NCI-H446 treated with DMSO at 0.1 percent for 48 hours (cell line): Measurements from ENCODE around the gene CCDC85A.

Source experiments
- DNase-seq: peaks from one replicate; lab custom pipeline; 2025; lab: John Stamatoyannopoulos, UW

Gene CCDC85A

GRCh38 chr2:56240210-56240609, 56.4 kb downstream of the CCDC85A start:
- DNase-seq, result no peak

- peak; percentile 54 for DNase-seq
Observed at GRCh38 chr2:56244506-56244905, 60.7 kb downstream of the CCDC85A start.

GRCh38 chr2:56244911-56245530, 61.2 kb downstream of the CCDC85A start:
- peak; percentile 75 for DNase-seq

- DNase-seq, result no peak
Observed at GRCh38 chr2:56248965-56249742, 65.4 kb downstream of the CCDC85A start.

GRCh38 chr2:56250153-56250729, 66.5 kb downstream of the CCDC85A start:
- no peak for DNase-seq

- DNase-seq, result no peak
Observed at GRCh38 chr2:56260415-56260814, 76.6 kb downstream of the CCDC85A start.

- DNase-seq, result no peak
Observed at GRCh38 chr2:56262241-56262640, 78.5 kb downstream of the CCDC85A start.

- no peak for DNase-seq
Observed at GRCh38 chr2:56263876-56264275, 80.1 kb downstream of the CCDC85A start.

GRCh38 chr2:56266761-56267414, 83.1 kb downstream of the CCDC85A start:
- DNase-seq, result peak; percentile 95

GRCh38 chr2:56267415-56267788, 83.6 kb downstream of the CCDC85A start:
- peak; percentile 95 for DNase-seq

GRCh38 chr2:56268856-56269255, 85.1 kb downstream of the CCDC85A start:
- peak; percentile 45 for DNase-seq

GRCh38 chr2:56271275-56271674, 87.5 kb downstream of the CCDC85A start:
- no peak for DNase-seq

- no peak for DNase-seq
Observed at GRCh38 chr2:56285224-56285623, 101.4 kb downstream of the CCDC85A start.

- peak; percentile 37 for DNase-seq
Observed at GRCh38 chr2:56286936-56287335, 103.1 kb downstream of the CCDC85A start.

GRCh38 chr2:56287508-56287907, 103.7 kb downstream of the CCDC85A start:
- DNase-seq, result no peak

- no peak for DNase-seq
Observed at GRCh38 chr2:56287974-56288373, 104.2 kb downstream of the CCDC85A start.

GRCh38 chr2:56288838-56289580, 105.2 kb downstream of the CCDC85A start:
- peak; percentile 29 for DNase-seq

GRCh38 chr2:56291711-56292110, 107.9 kb downstream of the CCDC85A start:
- DNase-seq, result peak; percentile 11

- DNase-seq, result peak; percentile 45
Observed at GRCh38 chr2:56292951-56293350, 109.2 kb downstream of the CCDC85A start.

GRCh38 chr2:56295666-56296065, 111.9 kb downstream of the CCDC85A start:
- DNase-seq, result no peak

GRCh38 chr2:56297671-56298070, 113.9 kb downstream of the CCDC85A start:
- DNase-seq, result peak; percentile 36

GRCh38 chr2:56299171-56299691, 115.4 kb downstream of the CCDC85A start:
- DNase-seq, result peak; percentile 71
